Gastrocnemius medialis (tissue), 4 donors: Measurements from ENCODE around the gene FBXO9.

Source experiments
- POLR2A ChIP-seq, 2 donors: fragments of 450-650 bp; IDR thresholded peaks; one replicate each; pipeline ENCODE4 v1.6.1; 2017; ENCODE audit warnings: antibody characterized with exemption in 2 of 2, mild to moderate bottlenecking in 2 of 2, moderate library complexity in 2 of 2
- TF ChIP-seq, protein P1 (sequence below), 5 experiments: fragments of 450-650 bp in 3 of 5; fragments of 200-600 bp in 2 of 5; sonication (generic) in 2 of 5; IDR thresholded peaks in 4 of 5; conservative IDR thresholded peaks in 1 of 5; 1 replicate in 4 of 5; 2 replicates in 1 of 5; pipeline ENCODE4 v1.5.1; 2016 to 2019; ENCODE audit warnings: antibody characterized with exemption in 5 of 5, mild to moderate bottlenecking in 3 of 5, moderate library complexity in 3 of 5

DNA sequence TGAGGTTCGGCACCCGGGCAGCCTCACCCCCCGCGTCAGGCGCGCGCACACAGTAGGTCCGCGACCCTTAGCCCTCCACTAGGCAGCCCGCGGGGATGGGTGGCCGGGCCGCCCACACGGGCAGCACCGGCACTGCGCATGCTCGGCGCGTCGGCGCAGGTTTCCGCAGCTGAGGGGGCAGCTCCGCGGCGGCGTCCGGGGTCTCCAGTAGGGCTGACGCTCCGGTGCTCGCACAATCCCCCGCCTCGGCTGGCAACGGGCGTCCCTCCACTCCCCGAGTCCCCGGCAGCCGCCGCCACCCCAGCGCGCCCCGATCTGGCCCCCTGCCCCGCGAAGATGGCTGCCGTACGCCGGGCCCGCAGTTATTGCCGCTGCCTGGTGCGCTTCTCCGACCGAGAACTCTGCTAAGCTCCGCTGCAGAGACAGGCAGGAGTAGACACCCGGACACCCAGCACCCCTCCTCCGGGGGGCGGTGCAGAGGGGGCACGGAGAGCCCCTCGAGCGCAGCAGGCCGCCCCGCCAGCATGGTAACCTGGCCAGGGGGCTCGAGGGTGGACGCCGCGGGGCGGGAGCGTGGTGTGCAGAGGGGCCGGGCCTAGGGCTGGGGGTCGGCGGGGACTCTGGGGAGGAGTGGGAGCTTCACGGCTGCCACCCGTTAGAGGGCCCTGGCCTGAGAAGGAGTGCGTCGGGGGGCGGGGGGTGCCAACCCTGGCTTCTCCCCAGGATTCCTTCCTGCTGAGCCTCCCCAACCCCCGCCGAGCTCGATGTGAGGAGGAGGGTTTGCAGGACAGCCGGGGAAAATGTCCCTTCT is at the start of gene FBXO9:
- TF ChIP-seq, protein P1, sequence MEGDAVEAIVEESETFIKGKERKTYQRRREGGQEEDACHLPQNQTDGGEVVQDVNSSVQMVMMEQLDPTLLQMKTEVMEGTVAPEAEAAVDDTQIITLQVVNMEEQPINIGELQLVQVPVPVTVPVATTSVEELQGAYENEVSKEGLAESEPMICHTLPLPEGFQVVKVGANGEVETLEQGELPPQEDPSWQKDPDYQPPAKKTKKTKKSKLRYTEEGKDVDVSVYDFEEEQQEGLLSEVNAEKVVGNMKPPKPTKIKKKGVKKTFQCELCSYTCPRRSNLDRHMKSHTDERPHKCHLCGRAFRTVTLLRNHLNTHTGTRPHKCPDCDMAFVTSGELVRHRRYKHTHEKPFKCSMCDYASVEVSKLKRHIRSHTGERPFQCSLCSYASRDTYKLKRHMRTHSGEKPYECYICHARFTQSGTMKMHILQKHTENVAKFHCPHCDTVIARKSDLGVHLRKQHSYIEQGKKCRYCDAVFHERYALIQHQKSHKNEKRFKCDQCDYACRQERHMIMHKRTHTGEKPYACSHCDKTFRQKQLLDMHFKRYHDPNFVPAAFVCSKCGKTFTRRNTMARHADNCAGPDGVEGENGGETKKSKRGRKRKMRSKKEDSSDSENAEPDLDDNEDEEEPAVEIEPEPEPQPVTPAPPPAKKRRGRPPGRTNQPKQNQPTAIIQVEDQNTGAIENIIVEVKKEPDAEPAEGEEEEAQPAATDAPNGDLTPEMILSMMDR (IDR thresholded peaks at IDR 0.05 in 4 of 5, conservative IDR thresholded peaks at IDR 0.05 in 1 of 5): no peak
- TF ChIP-seq POLR2A (IDR thresholded peaks at IDR 0.05): peak; percentile 67 to 73
